IPS-18c (cell line): ENCODE measurements around the gene WDR73.
A peak's percentile ranks its signal among the peaks of the same experiment; 100 is the strongest.
"Not testable (repeated sequence)": the region's sequence is repeated elsewhere in the genome, so short reads cannot be mapped to it uniquely, and the experiment has no call there.

Experiments
- H3K4me3 ChIP-seq: 2 replicates; pipeline ENCODE4 v1.7.0; 2013; ENCODE audit warnings: low read depth, mild to moderate bottlenecking, low read length, moderate library complexity; ENCODE audit not compliant: insufficient read depth
- H3K9me3 ChIP-seq: one replicate; pipeline ENCODE4 v1.6.1; 2013; ENCODE audit warnings: mild to moderate bottlenecking, low read length, moderate library complexity; ENCODE audit not compliant: control insufficient read depth, insufficient read depth

WDR73 gene

DNA sequence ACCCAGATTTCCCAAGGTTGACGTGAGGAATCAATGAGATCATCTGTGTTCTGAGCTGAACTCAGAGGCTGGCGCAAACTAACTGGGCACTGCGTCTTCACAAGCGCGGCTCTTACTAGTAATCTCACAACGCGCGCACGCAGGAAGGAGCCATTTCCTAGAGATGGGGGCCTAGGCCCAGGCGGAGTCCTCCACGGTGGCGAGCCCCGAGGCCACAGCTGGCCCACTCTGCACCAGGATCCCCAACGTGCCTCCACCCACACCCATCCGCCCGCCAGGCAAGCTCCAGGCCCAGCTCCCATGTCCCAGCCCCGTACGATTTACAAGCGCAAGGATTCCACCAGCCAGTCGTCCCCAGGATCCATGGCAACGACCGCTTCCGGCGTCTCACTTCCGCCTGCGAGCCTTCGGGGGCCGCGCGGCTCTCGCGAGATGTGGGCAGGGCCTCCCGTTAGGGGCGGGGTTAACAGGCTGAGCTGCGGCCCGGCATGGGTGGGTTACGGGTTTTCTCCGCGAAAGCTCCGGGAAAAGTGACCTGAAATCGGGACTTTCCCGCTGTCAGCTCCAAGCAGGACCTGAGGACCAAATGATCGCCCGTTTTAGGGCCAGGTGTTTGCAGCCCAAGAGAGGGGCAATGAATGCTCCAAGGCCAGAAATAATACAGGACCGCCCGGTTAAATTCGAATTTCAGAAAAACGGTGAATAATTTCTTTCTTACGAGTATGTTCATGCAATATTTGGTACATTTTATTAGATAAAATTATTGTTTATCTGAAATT lies at the start of gene WDR73:
Gene WDR73 (minus strand): TSS at position 374 of the 779 bp plus-strand sequence. CDS start 9 bp downstream, at position 365.
- H3K4me3 ChIP-seq = peak within 1 kb of the TSS; percentile 88

GRCh38 chr15:84703808-84704207 lies 49.7 kb upstream of the WDR73 start:
- H3K4me3 ChIP-seq = no peak overlapping the region
- H3K9me3 ChIP-seq = no peaks in the 10 kb centered on the region

More for the DNA sequence above, at the start of gene WDR73:
- H3K9me3 ChIP-seq = no peaks in the 10 kb centered on the region

DNA sequence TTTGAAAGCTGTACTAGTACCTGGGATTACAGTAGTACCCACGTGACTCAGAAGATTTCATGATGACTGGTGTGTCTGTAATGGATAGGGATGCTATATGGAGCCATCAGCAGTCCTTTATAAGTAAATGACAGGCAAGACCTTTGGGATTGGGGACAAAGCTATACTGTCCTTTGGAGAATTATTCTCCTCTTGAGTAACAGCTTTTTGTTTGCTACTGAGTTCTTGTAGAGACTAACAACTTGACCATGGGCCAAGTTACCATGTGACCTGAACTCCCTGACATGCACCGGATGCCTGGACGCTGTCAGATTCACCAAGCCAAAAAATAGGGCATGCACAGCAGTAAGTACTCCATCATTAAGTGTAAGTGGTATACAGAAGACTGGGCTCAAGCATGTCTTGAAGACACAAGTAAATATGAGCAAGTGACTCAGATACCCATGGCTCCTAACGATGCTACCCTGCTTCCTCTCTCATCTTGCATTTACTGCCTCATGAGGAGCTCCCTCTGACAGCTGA lies 48.9 kb upstream of the WDR73 start:
- no peak overlapping the region for H3K4me3 ChIP-seq

GRCh38 chr15:84699538-84700191 lies 45.6 kb upstream of the WDR73 start:
- Histone ChIP-seq H3K4me3 (no peak overlapping the region), H3K9me3 (no peaks in the 10 kb centered on the region)

More for the DNA sequence above, 48.9 kb upstream of the WDR73 start:
- H3K9me3 ChIP-seq = no peaks in the 10 kb centered on the region

DNA sequence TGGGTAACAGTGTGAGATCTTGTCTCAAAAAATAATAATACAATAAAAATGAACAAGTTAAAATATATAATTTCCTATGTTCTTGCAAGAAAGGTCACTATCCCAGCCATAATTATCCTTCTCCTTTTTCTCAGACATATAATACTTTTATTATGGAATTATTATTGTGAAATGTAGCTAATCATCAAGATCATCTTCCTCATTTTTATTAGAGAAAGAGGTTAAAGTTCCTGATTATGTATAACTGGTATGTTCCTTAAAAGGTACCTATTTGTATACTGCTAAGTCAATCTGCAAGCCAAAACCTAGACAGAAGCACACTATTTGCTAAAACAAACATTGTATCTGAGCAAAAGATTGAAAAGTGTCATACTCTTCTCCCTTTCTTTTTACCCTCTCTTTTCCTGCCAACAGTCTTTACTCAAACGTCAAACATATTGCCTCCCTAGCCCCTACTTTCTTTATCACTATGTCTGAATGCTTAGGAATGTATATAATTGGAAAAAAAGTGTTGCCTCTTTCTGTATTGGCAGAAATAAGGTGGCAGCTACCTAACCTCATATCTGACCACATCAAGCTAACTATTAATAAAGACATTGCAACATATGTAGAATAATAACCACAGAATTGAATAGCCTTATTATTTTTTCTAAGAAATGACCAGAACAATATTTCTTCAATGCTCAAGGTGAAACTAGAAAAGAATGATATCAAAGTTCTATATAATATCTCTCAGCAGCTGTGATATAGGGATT lies 43.3 kb upstream of the WDR73 start:
- Histone ChIP-seq H3K4me3 (no peak overlapping the region), H3K9me3 (no peaks in the 10 kb centered on the region)

DNA sequence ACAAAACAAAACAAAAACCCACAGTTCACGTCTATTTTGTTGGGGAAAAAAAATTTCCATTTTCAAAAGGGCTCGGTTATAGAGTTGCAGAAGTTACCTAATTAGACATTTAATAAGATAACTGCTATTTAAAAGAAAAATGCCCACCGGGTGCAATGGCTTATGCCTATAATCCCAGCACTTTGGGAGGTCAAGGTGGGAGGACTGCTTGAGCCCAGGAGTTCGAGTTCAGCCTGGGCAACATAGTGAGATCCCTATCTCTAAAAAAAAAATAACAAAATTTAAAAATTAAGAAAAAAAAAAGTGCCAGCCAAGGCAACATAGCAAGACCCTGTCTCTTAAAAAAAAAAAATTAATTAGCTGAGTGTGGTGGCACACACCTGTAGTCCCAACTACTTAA lies 42.7 kb upstream of the WDR73 start:
- H3K9me3 ChIP-seq = no peaks in the 10 kb centered on the region
- no peak overlapping the region for H3K4me3 ChIP-seq

DNA sequence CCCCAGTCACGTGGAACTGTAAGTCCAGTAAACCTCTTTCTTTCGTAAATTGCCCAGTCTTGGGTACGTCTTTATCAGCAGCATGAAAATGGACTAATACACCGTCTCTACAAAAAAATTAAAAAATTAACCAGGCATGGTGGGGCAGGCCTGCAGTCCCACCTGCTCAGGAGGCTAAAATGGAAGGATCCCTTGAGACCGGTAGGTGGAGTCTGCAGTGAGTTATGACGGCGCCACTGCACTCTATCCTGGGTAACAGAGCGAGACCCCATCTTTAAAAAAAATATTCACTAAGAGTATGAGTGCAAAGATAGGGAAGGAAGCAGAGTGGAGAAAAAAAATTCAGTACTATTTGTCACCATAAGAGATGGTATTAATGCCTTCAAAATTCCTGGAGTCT lies 36.3 kb upstream of the WDR73 start:
- no peaks in the 10 kb centered on the region for H3K9me3 ChIP-seq
- no peak overlapping the region for H3K4me3 ChIP-seq

GRCh38 chr15:84689858-84690257 lies 35.8 kb upstream of the WDR73 start:
- H3K9me3 ChIP-seq = no peaks in the 10 kb centered on the region
- H3K4me3 ChIP-seq = no peak overlapping the region

- H3K9me3 ChIP-seq, H3K4me3 ChIP-seq: not testable (repeated sequence)
Measured at GRCh38 chr15:84686446-84686845, 32.4 kb upstream of the WDR73 start.

- no peak overlapping the region for H3K4me3 ChIP-seq
- no peaks in the 10 kb centered on the region for H3K9me3 ChIP-seq
Measured at GRCh38 chr15:84685304-84685703, 31.2 kb upstream of the WDR73 start.

DNA sequence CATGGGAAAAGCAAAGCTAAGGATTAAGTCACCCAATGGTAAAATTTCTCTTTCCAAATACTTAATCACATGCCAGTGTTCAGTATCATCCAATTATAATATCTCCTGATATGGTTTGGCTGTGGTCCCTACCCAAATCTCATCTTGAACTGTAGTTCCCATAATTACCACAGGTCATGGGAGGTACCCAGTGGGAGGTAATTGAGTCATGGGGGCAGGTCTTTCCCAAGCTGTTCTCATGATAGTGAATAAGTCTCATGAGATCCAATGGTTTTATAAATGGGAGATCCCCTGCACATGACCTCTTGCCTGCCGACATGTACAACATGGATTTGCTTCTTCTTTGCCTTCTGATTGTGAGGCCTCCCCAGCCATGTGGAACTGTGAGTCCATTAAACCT lies 30.0 kb upstream of the WDR73 start:
- Histone ChIP-seq H3K9me3 (no peaks in the 10 kb centered on the region), H3K4me3 (no peak overlapping the region)

DNA sequence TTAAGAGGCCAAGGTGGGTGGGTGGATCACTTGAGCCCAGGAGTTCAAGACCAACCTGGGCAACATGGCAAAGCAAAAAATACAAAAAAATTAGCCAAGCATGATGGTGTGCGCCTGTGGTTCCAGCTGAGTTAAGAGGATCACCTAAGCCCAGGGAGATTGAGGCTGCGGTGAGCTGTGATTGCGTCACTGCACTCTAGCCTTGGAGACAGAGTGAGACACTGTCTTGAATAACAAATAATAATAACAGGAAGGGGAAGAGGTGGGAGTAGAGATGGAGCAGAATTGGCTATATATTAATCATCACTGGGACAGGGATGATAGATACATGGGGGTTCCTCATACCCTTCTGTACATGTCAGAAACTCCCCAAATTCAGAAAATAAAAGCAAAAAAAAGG lies 27.7 kb upstream of the WDR73 start:
- H3K9me3 ChIP-seq = no peaks in the 10 kb centered on the region
- H3K4me3 ChIP-seq = no peak overlapping the region

- no peaks in the 10 kb centered on the region for H3K9me3 ChIP-seq
- H3K4me3 ChIP-seq = no peak overlapping the region
Measured at GRCh38 chr15:84671211-84671610, 17.1 kb upstream of the WDR73 start.

- Histone ChIP-seq H3K9me3 (no peaks in the 10 kb centered on the region), H3K4me3 (no peak overlapping the region)
Measured at GRCh38 chr15:84669726-84670125, 15.6 kb upstream of the WDR73 start.

DNA sequence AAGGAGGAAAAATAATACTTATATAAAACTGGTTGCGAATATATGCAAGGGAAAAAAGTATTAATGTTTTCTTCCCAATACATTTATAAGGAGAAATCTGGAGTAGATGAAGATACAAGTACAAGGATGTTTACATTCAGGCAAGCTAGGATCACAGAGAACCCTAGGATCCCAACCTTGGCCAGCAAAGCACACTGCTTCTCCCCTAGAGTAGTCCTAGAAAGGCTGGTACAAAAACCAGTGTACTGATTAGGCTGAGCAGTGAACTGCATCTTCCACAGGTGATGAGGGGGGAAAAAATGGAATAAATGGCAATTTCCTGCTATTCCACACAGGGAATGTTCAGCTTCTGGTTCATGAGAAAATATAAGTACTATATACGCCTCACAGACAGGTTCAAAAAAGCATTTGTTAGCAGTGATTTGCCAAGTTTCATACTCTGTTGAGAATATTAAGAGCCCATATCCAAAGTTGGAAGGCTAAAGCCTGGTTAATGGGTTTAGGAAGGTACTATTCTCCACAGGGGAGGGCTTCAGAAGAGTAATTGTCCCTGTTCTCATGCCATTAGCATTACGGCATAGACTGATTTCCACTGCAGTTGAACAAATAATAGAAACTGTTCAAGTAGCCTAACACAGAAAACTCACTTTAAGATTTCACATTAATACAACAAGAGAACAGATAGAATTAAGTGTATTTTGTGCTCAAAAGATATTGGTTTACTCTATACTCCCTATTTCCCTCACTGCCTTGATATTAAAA lies 14.3 kb upstream of the WDR73 start:
- no peak overlapping the region for H3K4me3 ChIP-seq

DNA sequence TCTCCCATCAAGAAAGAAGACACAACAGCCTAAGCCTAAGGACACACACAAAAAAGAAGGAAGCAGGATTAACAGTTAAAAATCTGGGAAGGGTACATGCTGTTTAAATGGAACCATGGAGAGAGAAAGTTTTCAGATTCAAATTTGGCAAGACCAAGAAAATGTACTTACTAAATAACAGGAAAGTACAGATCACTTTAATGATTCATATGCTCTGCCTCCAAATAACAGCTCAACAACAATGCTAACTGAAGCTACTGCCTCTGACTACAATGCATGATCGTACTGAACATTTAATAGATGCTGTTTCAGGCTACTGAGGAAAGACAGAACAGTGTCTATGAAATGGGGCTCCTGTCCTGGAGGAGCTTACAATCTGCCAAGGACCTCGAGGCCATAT lies 12.3 kb upstream of the WDR73 start:
- Histone ChIP-seq H3K9me3 (no peaks in the 10 kb centered on the region), H3K4me3 (no peak overlapping the region)

More for the DNA sequence above, 14.3 kb upstream of the WDR73 start:
- no peaks in the 10 kb centered on the region for H3K9me3 ChIP-seq

DNA sequence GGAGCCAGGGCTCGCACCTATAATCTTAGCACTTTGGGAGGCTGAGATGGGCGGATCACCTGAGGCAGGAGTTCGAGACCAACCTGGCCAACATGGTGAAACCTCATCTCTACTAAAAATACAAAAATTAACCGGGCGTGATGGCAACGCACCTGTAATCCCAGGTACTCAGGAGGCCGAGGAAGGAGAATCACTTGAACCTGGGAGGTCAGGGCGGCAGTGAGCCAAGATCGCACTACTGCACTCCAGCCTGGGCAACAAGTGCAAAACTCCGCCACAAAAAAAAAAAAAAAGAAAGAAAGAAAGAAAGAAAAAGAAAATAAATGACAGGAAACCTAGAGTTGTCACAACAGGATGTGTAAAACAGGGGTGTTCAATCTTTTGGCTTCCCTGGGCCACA lies 6.9 kb upstream of the WDR73 start:
- H3K4me3 ChIP-seq = no peak overlapping the region

More for the DNA sequence above, 6.9 kb upstream of the WDR73 start:
- no peaks in the 10 kb centered on the region for H3K9me3 ChIP-seq
